H9 (cell line): ENCODE results near the gene ASTN2. TPM values are rescaled to one million over a fixed set of nuclear protein-coding genes. Genes with fewer than 3 reads are reported as not detected.

Experiments
- DNase-seq: peaks from one replicate; pipeline ENCODE4 v3.0.0-alpha.2; 2017
- H2AFZ ChIP-seq: one replicate; pipeline ENCODE4 v1.6.1; 2013; ENCODE audit warnings: mild to moderate bottlenecking, low read length, control low read depth, moderate library complexity
- H2AK5ac ChIP-seq: 2 replicates; pipeline ENCODE4 v1.6.1; 2013; ENCODE audit warnings: low read length, control low read depth, mixed read lengths; ENCODE audit not compliant: insufficient read length
- H2BK120ac ChIP-seq: one replicate; pipeline ENCODE4 v1.6.1; 2013; ENCODE audit warnings: low read depth, mild to moderate bottlenecking, low read length, control low read depth, inconsistent platforms; ENCODE audit not compliant: poor library complexity, severe bottlenecking
- H2BK12ac ChIP-seq: 2 replicates; pipeline ENCODE4 v1.6.1; 2013; ENCODE audit warnings: low read length, control low read depth, mixed read lengths, low read depth; ENCODE audit not compliant: insufficient read length
- H2BK15ac ChIP-seq: 2 replicates; pipeline ENCODE4 v1.6.1; 2013; ENCODE audit warnings: low read depth, low read length, control low read depth
- H2BK20ac ChIP-seq: one replicate; pipeline ENCODE4 v1.6.1; 2013; ENCODE audit warnings: low read depth, mild to moderate bottlenecking, low read length, control low read depth, inconsistent platforms; ENCODE audit not compliant: poor library complexity, severe bottlenecking
- H2BK5ac ChIP-seq: 2 replicates; pipeline ENCODE4 v1.6.1; 2013; ENCODE audit warnings: low read length, control low read depth, mixed read lengths; ENCODE audit not compliant: insufficient read length
- H3K14ac ChIP-seq: 2 replicates; pipeline ENCODE4 v1.6.1; 2013; ENCODE audit warnings: low read length, control low read depth; ENCODE audit not compliant: insufficient read depth
- H3K18ac ChIP-seq: 2 replicates; pipeline ENCODE4 v1.6.1; 2013; ENCODE audit warnings: low read depth, mild to moderate bottlenecking, mixed read lengths, low read length, control low read depth; ENCODE audit not compliant: insufficient read length
- H3K23ac ChIP-seq: 2 replicates; pipeline ENCODE4 v1.6.1; 2013; ENCODE audit warnings: low read length, control low read depth, mixed read lengths, low read depth; ENCODE audit not compliant: insufficient read length
- H3K23me2 ChIP-seq: 2 replicates; pipeline ENCODE4 v1.6.1; 2013; ENCODE audit warnings: low read depth, mild to moderate bottlenecking, mixed read lengths, low read length, control low read depth; ENCODE audit not compliant: insufficient read length, poor library complexity, severe bottlenecking
- H3K27ac ChIP-seq: 2 replicates; pipeline ENCODE4 v1.5.1; 2013; ENCODE audit warnings: low read length, control low read depth, mixed read lengths, low read depth; ENCODE audit not compliant: insufficient read length
- H3K27me3 ChIP-seq: 2 replicates; pipeline ENCODE4 v1.6.1; 2013; ENCODE audit warnings: low read length, control low read depth, inconsistent platforms; ENCODE audit not compliant: insufficient read depth
- H3K4ac ChIP-seq: 2 replicates; pipeline ENCODE4 v1.6.1; 2013; ENCODE audit warnings: low read depth, mild to moderate bottlenecking, control low read depth, inconsistent platforms, low read length, moderate library complexity
- H3K4me1 ChIP-seq: 2 replicates; pipeline ENCODE4 v1.6.1; 2013; ENCODE audit warnings: low read length, control low read depth, inconsistent platforms; ENCODE audit not compliant: insufficient read depth
- H3K4me2 ChIP-seq: 2 replicates; pipeline ENCODE4 v1.6.1; 2013; ENCODE audit warnings: low read length, control low read depth, mixed read lengths; ENCODE audit not compliant: insufficient read length, insufficient read depth
- H3K56ac ChIP-seq: 2 replicates; pipeline ENCODE4 v1.6.1; 2013; ENCODE audit warnings: low read depth, mild to moderate bottlenecking, mixed read lengths, low read length, control low read depth; ENCODE audit not compliant: insufficient read length
- H3K79me1 ChIP-seq: 2 replicates; pipeline ENCODE4 v1.6.1; 2013; ENCODE audit warnings: low read depth, mild to moderate bottlenecking, moderate library complexity, low read length, control low read depth, inconsistent platforms; ENCODE audit not compliant: insufficient read depth, poor library complexity, severe bottlenecking
- H3K79me2 ChIP-seq: 2 replicates; pipeline ENCODE4 v1.6.1; 2013; ENCODE audit warnings: low read length, control low read depth, inconsistent platforms; ENCODE audit not compliant: insufficient read depth
- H3K9ac ChIP-seq: 2 replicates; pipeline ENCODE4 v1.6.1; 2013; ENCODE audit warnings: low read length, control low read depth, mixed read lengths; ENCODE audit not compliant: insufficient read length; ENCODE audit errors: extremely low read depth
- H3K9me3 ChIP-seq: one replicate; pipeline ENCODE4 v1.6.1; 2013; ENCODE audit warnings: low read depth, low read length, inconsistent platforms; ENCODE audit not compliant: control insufficient read depth
- H3T11ph ChIP-seq: one replicate; pipeline ENCODE4 v1.6.1; 2013; ENCODE audit warnings: mild to moderate bottlenecking, low read length, control low read depth, inconsistent platforms
- H4K20me1 ChIP-seq: one replicate; pipeline ENCODE4 v1.6.1; 2013; ENCODE audit not compliant: control insufficient read depth, insufficient read length, insufficient read depth
- H4K5ac ChIP-seq: 2 replicates; pipeline ENCODE4 v1.6.1; 2013; ENCODE audit warnings: low read depth, mild to moderate bottlenecking, mixed read lengths, low read length, control low read depth; ENCODE audit not compliant: insufficient read length
- H4K8ac ChIP-seq: replicated peaks from 2 replicates; pipeline ENCODE4 v1.6.1; 2013; ENCODE audit warnings: low read length, control low read depth, mixed read lengths, low read depth; ENCODE audit not compliant: insufficient read length
- H4K91ac ChIP-seq: 2 replicates; pipeline ENCODE4 v1.6.1; 2013; ENCODE audit warnings: low read depth, mild to moderate bottlenecking, moderate library complexity, mixed read lengths, low read length, control low read depth; ENCODE audit not compliant: insufficient read length
- H3K27ac Mint-ChIP-seq, 3 experiments: 2 replicates in 2 of 3; 3 replicates in 1 of 3; pipeline ENCODE4 v1.8.0; 2020 to 2021; ENCODE audit warnings: mixed read lengths in 3 of 3, mild to moderate bottlenecking in 1 of 3, moderate library complexity in 1 of 3
- H3K27me3 Mint-ChIP-seq: 2 replicates; pipeline ENCODE4 v1.8.0; 2021; ENCODE audit warnings: low read depth, mild to moderate bottlenecking, moderate library complexity, mixed read lengths
- H3K36me3 Mint-ChIP-seq, 3 experiments: 2 replicates in 2 of 3; 3 replicates in 1 of 3; pipeline ENCODE4 v1.8.0; 2020 to 2021; ENCODE audit warnings: low read depth in 3 of 3, mixed read lengths in 3 of 3; ENCODE audit not compliant: insufficient read depth in 1 of 3
- H3K4me1 Mint-ChIP-seq, 2 experiments: 2 replicates each; pipeline ENCODE4 v1.8.0; 2020; ENCODE audit warnings: mixed read lengths in 2 of 2
- H3K4me3 Mint-ChIP-seq, 2 experiments: 2 replicates in 1 of 2; 3 replicates in 1 of 2; pipeline ENCODE4 v1.8.0; 2020 to 2021; ENCODE audit warnings: mild to moderate bottlenecking in 2 of 2, mixed read lengths in 2 of 2, moderate library complexity in 1 of 2
- H3K9me3 Mint-ChIP-seq, 2 experiments: 2 replicates in 1 of 2; 3 replicates in 1 of 2; pipeline ENCODE4 v1.8.0; 2020; ENCODE audit warnings: mild to moderate bottlenecking in 2 of 2, mixed read lengths in 2 of 2, moderate library complexity in 1 of 2
- CTCF ChIP-seq: fragments of 200-600 bp; sonication (generic); conservative IDR thresholded peaks from 3 replicates; pipeline ENCODE4 v1.8.0; 2021; ENCODE audit warnings: antibody characterized with exemption, mild to moderate bottlenecking
- total RNA-seq: library from RNA; stranded (reverse); gene quantifications from 2 replicates; pipeline ENCODE4 v1.2.1, GENCODE V29; 2021

The ASTN2 gene
- total RNA-seq, 1 experiment from 2014 or later, result 9.7 TPM

GRCh38 chr9:116937361-116937760 lies 477.5 kb downstream of the ASTN2 start:
- Histone ChIP-seq H3K23me2 (no peaks in the 10 kb centered on the region), H2AK5ac (no peak overlapping the region), H3K27ac (no peak overlapping the region), H3K14ac (no peak overlapping the region), H4K91ac (no peak overlapping the region), H2BK120ac (no peak overlapping the region), H3K56ac (no peak overlapping the region), H2BK5ac (no peak overlapping the region), H4K5ac (no peak overlapping the region), H3K4me1 (no peaks in the 10 kb centered on the region; the same call in 1 of the 2 replicates), H2BK12ac (no peak overlapping the region), H3K79me2 (no peaks in the 10 kb centered on the region), H3K4ac (no peak overlapping the region), H3K9ac (no peak overlapping the region), H3K4me2 (no peak overlapping the region), H4K20me1 (no peaks in the 10 kb centered on the region), H2AFZ (no peak overlapping the region), H3K18ac (no peak overlapping the region), H3K27me3 (no peaks in the 10 kb centered on the region), H3K23ac (no peak overlapping the region), H2BK15ac (no peak overlapping the region), H3K79me1 (no peaks in the 10 kb centered on the region), H2BK20ac (no peak overlapping the region), H3K9me3 (no peaks in the 10 kb centered on the region), H4K8ac (no peak overlapping the region), H3T11ph (no peak overlapping the region)
- Mint-ChIP-seq H3K27me3 (no peaks in the 10 kb centered on the region), H3K4me1 (peaks cover 9 to 13% of the 10 kb centered on the region in 2 experiments), H3K36me3 (peaks cover 0 to 3% (median 0%) of the 10 kb centered on the region in 3 experiments; a peak in 3 of 7 replicates), H3K9me3 (no peaks in the 10 kb centered on the region; a peak in 1 of 5 replicates), H3K27ac (no peak overlapping the region), H3K4me3 (no peak overlapping the region)
- no peak for TF ChIP-seq CTCF
- DNase-seq, result no peak
